Esophagus muscularis mucosa (tissue), 4 donors: Measurements from ENCODE around the gene GSTM5.
"Not testable (repeated sequence)": the region's sequence is repeated elsewhere in the genome, so short reads cannot be mapped to it uniquely, and the experiment has no call there.

Experiments
- CTCF ChIP-seq, 3 experiments: fragments of 200-600 bp in 2 of 3; fragments of 450-650 bp in 1 of 3; sonication (generic) in 2 of 3; IDR thresholded peaks; one replicate each; pipeline ENCODE4 v1.5.1; 2017 to 2019; ENCODE audit warnings: antibody characterized with exemption in 3 of 3, mild to moderate bottlenecking in 2 of 3, moderate library complexity in 1 of 3
- EP300 ChIP-seq: sonication (generic); formaldehyde crosslinking; IDR thresholded peaks from one replicate; pipeline ENCODE4 v1.6.1; 2017; ENCODE audit warnings: antibody characterized with exemption
- POLR2A ChIP-seq: fragments of 450-650 bp; IDR thresholded peaks from one replicate; pipeline ENCODE4 v1.6.1; 2017; ENCODE audit warnings: antibody characterized with exemption, moderate library complexity, mild to moderate bottlenecking, low read depth
- POLR2AphosphoS5 ChIP-seq, 2 donors: sonication (generic); formaldehyde crosslinking; IDR thresholded peaks; one replicate each; pipeline ENCODE4 v1.6.1; 2017; ENCODE audit warnings: antibody characterized with exemption in 2 of 2

GRCh38 chr1:109694400-109694799, 17.7 kb upstream of the GSTM5 start:
- not testable (repeated sequence) for TF ChIP-seq POLR2A; CTCF (IDR thresholded peaks at IDR 0.05); POLR2AphosphoS5 (IDR thresholded peaks at IDR 0.05); EP300
